ENCODE results near the gene CNDP2.
A peak's percentile ranks its signal among the peaks of the same experiment; 100 is the strongest.
"Not testable (repeated sequence)": the region's sequence is repeated elsewhere in the genome, so short reads cannot be mapped to it uniquely, and the experiment has no call there.

CNDP2 gene

DNA sequence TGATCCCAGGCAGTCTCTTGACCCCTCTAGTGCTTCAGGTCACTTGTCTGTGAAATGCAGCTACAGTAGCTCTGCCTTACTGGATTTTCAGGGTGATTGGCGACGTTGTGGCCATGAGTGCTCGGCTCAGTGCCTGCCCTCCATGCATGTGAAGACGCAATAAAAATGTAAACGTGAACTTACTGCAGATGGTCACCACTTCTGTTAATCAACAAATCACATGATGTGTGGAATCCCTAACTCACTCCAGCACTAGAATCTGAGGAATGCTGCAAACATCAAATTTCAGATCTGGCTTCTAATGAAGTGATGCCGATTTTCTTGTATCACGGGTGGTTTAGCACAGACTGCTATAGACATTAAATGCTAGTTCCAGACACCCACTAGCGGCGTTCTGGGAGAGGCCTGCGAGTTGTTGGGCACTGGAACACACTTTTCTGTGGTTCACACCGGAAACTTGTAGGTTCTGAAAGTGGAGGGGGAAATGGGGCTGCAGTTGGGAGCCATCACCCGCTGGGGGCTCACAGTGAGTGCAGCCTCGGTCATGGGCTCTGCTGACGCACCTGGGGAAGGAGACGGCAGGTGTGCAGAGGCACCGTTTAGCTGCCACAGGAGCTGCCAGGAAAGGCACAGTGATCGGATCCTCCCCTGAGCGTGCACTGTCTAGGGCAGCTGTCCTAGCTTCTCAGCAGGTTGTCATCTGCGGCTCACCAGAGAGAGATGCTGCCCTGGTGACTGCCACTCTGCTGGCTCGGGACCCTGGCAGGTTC, 44.7 kb downstream of the CNDP2 start:
- DNase-seq: no peak

DNA sequence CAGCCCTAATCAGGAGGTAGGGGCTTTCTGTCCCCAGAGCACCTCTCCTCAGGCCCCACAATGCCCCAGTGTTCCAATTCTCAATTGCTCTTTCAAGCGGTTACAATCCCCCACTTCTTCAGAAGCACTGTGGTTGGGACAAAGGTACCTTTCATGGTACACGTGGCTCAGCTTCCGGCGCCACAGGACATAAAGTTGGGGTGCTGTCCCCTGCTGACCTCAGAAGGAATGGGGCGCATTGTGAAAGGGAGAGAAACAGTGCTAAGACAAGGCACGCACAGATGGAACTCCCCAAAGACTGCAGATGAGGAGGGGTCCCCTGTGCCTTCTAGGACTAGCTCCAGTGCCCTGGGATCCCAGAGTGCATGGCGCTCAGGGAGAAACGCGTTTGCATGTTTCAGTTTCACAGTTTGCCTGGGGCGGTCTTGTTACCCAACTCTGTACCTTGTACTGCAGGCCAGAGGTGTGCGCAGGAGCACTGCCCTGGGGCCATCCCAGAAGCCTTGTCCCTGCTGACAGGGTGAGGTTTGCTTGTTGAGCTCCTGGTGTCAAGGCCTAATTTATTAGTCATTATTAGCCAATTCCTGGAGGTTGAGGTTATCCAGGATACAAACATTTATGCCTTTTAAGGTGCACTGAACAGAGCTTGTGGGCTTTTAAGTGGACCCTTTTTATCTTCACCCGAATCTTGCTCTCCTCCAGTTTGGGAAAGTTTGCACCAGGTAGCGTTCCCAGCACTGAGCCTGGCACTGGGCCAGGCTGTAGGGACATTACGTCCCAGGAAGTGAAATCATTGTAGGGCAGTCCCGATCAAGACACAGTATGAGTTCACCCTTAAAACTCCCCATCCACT, 45.8 kb downstream of the CNDP2 start:
- DNase-seq: no peak

DNA sequence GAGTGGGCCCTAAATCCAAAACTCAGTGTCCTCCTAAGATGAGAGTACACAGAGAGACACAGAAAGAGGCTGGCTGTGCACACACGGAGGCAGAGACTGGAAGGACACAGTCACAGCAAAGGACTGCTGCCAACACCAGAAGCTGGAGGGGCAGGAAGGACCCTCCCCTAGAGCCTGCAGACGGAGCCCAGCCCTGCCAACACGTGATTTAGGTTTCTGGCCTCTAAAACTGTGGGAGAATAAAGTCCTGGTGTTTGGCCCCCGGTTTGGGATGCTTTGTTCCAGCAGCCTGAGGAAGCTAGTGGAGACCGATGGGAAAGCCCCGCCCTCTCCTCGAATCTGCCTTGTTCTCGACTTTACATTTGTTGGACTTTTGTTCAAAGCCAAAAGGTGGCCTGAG, 48.7 kb downstream of the CNDP2 start:
- DNase-seq: no peak

DNA sequence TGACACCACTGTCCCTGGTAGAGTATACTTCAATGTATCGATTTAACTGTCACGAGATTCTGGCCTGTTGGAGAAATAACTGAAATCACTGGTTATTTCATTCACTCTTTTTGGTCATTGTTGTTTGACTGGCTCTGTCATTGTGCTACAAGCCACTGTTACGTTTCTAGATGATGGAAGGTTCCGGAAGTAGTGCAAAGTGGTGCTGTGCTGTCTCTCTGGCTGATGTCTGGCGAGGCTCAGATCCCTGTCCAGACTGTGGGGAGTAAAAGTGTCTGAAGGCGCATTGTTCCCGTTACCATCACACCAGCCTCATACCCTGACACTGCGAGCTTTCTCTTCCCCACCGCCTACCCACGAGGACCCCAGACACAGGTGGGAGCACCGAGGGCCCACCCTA, 49.8 kb downstream of the CNDP2 start:
- no peak for DNase-seq

DNA sequence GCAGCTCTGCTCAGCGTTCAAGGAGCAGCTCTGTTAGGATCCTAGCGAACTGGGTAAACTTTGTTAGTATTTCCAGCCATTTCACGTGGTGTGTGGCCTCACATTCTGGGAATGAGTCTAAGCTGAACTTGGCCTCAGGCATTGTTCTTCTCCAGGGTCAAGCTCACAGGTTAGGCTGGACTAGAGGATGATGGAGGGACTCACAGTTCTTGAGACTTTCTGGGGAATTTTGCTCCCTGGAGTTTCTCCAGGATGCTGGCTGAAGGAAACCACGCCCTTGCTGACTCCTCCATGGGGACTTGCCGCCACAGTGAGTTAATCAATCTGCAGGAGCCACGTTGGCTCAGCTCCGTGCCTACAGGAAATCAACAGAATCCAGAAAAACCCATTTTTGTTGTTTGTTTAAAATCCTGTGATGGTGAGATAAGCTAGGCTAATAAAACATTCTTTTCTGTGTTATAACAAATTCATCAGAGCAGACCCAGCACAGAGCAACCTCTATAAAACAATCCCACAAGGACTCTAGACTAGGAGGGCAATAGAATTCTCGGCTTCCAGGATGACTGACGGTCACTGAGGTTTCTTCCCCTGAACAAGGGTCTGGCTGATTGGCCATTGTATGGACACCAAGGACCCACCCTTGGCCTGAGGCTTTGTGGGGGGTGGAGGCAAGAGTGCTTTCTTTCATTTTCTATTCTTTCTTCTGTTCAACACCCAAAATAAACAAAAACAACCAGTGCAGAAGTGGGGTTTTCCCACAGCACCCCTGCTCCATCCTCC, 50.8 kb downstream of the CNDP2 start:
- DNase-seq: no peak

DNA sequence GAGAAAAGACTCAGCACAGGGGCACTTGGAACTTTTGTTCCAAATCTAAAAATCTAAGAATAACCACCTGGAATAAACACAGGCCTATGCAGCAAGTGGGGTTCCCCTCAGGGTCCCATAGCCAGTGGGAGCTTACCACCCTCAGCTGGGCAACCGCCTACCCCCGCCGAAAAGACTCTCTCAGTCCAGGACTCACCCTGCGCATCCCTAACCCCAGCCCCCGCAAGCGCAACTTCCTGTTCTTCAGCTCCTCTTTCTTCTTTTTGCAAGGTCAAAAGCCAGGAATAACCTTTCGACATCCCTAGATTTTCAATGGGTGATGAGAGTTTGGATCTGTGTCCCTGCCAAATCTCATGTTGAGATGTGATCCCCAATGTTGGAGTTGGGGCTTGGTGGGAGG, 51.7 kb downstream of the CNDP2 start:
- no peak for DNase-seq

DNA sequence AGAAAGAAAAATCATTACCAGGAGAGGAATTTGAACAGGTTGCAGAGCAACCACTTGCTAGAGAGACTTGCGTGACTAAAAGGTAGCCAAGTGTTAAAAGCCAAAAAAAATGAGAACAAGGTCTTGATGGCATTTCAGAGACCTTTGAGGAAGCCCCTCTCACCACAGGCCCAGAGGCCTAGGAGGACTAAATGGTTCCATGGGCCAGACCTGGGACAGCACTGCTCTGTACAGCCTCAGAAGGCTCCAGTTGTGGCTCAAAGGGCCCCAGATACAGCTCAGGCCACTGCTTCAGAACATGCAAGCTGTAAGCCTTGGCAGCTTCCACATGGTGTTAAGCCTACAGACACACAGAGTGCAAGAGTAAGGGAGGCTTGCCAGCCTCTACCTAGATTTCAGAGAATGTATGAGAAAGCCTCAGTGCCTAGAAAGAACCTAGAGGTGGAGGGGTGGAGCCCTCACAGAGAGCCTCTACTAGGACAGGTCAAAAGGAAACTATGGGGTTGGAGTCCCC, 53.5 kb downstream of the CNDP2 start:
- DNase-seq: no peak

DNA sequence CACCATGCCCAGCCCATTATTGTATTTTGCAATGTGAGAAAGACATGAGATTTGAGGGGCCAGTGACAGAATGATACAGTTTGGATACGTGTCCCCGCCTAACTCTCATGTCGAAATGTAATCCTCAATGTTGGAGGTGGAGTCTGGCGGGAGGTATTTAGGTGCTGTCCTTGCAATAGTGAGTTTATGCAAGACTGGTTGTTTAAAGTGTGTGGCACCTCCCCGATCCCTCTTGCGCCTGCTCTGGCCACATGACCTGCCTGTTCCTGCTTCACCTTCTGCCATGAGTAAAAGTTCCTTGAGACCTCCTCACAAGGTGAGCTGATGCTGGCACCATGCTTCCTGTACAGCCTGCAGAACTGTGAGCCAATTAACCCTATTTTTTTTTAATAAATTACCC, 54.7 kb downstream of the CNDP2 start:
- DNase-seq: no peak

DNA sequence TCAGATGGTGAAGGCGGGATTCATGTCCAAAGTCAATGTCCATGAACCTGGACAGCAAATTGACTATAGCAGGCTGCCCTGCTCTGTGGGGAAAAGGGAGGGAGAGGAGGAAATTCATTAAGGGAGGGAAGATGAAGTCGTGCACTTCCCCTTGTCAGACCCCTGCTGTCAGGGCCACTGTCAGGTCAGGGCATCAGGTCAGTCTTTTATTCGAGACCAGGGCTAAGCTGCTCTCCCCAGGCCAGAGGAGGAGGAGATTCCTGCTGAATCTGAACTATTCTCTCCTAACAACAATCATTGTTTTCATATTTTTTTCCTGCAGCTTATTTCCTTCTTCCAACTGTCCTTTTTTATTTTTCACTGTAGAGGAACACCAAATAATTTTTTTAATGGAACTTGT, 55.3 kb downstream of the CNDP2 start:
- DNase-seq: no peak

DNA sequence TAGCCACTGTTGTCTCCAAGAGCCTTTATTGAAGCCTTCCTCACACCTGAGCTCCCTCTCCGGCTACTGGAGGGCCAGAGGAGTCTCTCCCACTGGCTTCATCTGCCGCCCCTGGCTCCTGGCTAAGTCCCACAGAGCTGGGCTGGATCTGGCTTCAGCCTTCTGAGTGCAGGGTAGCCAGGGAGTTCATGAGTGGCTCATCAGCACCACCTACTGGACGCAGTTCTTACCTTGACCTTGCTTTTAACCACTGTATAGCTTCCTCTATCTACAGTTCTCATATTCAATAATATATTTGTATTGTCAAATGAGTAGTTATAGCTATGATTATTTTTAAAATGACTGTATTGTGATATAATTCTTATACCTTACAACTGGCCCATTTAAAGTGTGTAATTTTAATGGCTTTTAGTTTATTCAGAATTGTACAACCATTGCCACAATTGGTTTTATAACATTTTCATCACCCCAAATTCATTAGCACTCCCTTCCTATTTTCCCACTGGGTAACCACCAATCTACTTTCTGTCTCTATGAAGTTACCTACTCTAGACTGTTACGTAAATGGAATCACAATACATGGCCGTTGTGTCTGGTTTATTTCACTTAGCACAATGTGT, 55.9 kb downstream of the CNDP2 start:
- DNase-seq: peak; percentile 71

DNA sequence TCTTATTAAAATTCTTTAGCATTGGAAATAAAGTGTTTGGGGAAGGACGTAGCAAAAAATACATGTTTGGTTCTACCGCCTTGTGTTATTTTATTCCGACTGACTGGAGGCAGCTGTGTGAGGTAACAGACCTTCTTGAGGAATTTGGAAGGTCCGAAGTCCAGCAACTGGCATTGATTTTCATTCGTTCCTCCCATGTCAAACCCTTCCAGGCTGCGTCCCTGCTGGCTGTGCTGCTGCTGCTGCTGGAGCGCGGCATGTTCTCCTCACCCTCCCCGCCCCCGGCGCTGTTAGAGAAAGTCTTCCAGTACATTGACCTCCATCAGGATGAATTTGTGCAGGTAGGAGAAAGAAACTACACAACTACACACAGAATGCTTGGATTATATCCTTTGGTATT, 60.0 kb downstream of the CNDP2 start:
- no peak for DNase-seq

DNA sequence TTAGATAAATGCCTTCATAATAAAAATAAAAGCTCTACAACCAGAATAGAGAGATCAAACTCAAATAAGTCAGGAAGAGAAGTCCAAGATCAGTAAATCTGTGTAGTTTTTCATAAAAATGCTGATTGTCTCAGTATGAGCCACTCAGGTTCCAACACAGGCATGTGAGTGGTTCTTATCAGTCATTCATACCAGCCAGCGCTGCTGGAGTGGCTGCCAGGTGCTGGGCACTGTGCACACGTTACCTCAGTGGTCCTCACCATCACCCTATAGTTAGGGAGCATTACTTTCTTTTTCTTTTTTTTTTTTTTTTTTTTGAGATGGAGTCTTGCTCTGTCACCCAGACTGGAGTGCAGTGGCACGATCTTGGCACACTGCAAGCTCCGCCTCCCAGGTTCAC, 61.9 kb downstream of the CNDP2 start:
- no peak for DNase-seq

DNA sequence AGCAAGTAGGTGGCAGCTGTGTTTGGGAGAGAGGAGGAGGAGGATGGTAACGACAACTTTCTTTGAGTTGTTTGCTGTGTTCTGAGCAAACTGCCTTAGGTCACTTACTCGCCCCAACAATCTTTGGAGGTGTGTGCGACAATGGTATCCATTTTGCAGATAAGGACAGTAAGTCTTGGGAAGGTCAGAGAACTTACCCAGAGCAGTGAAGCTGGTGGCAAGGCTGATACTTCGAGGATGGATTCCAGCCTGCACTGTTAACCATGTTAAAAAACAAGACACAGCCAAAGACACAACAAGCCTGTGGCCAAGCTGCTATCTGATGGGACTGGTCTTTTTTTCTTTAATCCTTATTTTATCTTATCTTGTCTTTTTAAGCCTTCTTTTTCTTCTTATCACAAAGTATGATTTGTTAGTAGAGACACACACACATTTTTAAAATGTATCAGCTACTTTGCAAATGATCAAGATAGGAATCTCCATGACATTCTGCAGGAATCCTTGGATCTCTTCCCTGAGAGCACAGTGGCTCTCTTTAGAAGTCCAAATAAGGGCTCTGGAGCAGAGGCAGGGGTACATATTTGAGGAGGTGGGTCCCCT, 66.1 kb downstream of the CNDP2 start:
- no peak for DNase-seq

DNA sequence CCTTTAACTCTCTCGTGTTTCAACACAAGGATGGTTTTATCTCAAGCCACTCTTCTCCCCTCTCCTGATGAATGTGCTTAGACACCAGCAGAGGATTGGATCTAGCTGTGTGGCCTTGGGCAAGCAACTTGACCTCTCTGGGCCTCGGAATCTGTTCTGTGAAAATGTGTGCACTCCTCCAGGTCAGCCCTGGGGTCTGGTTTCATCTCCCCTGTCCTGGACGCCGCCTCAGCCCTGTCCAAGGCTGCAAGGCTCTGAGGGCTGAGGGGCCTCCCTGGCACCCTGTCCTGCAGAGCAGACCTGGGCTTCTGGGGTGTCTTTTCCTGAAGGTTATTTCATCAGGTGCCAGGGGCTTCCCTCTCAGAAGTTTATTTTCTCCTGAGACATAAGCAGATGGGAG, 66.6 kb downstream of the CNDP2 start:
- no peak for DNase-seq

DNA sequence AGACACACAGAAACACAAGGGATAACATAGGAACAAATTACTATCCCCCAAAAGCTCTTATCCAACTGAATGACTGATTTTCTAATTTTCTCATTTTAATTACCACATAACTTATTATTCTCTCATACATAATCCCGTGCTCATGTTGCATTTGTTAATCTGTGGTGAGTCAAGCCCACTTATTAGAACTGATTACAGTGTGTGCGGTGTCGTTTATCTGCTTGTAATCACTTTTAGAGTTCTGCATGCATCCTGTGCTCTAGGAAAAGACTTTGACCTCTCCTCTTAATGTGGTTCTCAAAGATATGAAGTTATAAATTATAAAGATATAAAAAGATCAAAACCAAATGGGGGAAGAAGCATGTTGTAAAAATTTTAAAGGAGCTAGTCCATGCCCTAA, 67.8 kb downstream of the CNDP2 start:
- DNase-seq: no peak

DNA sequence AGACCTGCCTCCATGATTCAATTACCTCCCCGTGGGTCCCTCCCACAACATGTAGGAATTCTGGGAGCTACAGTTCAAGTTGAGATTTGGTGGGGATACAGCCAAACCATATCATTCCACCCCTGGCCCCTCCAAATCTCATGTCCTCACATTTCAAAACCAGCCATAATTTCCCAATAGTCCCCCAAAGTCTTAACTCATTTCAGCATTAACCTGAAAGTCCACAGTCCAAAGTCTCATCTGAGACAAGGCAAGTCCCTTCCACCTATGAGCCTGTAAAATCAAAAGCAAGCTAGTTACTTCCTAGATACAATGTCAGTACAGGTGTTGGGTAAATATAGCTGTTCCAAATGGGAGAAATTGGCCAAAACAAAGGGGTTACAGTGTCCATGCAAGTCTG, 69.0 kb downstream of the CNDP2 start:
- DNase-seq: not testable (repeated sequence)

DNA sequence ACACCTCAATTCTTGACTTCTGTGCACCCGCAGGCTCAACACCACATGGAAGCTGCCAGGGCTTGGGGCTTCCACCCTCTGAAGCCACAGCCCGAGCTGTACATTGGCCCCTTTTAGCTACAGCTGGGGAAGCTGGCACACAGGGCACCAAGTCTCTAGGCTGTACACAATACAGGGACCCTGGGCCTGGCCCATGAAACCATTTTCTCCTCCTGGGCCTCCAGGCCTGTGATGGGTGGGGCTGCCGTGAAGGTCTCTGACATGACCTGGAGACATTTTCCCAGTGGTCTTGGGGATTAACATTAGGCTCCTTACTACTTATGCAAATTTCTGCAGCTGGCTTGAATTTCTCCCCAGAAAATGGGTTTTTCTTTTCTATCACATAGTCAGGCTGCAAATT, 69.8 kb downstream of the CNDP2 start:
- DNase-seq: not testable (repeated sequence)

DNA sequence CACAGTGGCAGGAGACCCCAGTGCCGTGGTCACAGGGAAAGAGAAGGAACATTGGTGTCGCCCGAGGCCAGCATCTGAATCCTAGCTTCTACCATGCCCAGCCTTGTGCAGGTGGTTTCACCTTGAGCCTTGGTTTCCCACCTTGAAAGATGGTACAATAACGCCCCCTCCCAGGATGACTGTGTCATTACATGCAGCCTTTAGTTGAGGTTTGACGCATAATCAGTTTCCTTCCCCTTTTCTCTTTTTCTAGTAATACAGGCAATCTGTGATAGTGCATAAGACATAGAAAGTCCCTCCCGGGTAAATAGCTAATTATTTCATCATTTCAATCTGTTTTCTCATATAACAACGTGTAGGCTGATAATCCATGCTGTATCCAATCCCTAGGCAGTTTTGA, 71.7 kb downstream of the CNDP2 start:
- DNase-seq: no peak

DNA sequence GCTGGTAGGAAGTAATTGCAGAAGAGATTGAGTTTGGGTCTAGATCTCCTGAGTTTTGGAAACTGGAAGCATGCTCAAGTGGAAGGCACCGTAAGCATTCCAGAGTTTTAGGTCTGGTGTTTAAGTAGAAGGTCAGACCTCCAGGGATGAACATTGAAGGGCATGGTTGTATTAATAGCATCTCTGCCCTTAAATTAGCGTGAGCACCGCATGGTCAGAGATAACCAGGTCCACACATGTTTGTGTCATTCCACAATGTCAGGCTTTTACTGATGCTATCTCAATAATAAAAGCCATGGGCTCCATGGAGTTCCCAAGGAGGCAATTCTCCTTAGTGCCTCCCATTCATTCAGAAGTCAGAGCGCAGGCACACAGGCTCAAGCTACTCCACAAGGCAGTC, 73.2 kb downstream of the CNDP2 start:
- no peak for DNase-seq

DNA sequence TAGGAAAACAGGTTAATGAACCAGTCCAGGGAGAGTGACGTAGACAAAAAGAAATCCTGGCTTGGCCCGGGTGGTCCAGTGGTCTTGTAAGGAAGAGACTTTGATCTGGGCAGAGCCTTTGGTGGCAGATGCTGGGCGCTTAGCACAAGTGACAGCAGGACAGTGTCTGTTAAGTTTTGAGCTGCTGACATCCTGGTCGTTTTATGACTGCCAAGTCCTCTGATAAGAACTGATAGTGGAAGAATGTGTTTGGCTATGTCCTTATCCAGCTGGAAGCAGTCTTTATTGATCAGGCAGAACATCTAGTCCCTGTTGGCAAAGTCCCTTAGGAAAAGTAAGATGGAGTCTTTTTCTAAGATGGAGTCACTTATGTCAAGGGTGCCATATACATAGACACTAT, 74.1 kb downstream of the CNDP2 start:
- no peak for DNase-seq

DNA sequence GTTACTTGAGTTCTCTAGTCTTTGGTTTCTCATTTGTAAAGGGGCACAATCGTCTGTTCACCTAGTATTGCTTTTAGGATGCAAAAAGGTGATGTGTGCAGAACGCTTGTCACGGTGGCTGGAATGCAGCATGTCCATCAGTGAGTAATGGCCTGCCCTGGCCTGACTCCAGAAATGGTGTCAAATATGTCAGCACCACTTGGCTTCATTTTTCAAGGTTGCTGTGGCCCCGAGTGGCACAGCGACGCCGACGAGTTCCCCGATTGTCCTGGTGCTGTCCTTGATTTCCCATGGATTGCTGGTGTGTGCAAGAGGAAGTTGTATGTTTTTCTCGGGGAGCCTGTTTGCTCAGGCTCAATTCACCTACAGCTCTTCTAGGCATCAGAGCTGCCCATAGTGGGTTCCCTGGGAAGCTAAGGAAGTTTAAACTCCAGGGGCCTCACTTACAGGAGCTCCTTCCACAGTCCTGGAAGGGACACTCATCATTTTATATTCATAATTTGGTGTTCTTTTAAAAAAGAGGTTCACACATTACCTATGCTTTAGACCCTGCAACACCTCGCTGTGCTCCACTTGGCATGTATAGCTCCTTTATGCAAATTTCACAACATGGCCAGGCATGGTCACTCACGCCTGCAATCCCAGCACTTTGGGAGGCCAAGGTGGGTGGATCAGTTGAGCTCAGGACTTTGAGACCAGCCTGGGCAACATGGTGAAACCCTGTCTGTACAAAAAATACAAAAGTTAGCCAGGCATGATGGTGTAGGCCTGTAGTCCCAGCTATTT, 75.9 kb downstream of the CNDP2 start:
- DNase-seq: no peak

DNA sequence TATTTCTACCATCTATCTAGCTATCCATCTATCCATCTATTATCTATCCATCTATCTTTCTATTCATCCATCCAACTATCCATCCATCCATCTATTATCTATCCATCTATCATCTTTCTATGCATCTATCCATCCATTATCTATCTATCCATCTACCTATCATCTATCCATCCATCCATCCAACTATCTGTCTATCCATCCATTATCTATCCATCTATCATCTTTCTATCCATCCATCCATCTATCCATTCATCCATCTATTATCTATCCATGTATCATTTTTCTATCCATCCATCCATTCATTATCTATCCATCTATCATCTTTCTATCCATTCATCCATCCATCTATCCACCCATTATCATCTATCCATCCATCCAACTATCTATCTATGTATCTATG, 76.9 kb downstream of the CNDP2 start:
- DNase-seq: no peak

Data from activated gamma-delta T cell treated with Interleukin-2 at 50 U/mL for 16 hours (primary cell).